ENCODE data around the gene RNF150. TPM values are rescaled to one million over a fixed set of nuclear protein-coding genes. Genes with fewer than 3 reads are reported as not detected.

Gene RNF150
- total and polyA plus RNA-seq, 4 donors = 0.27 to 1.4 (median 0.81) TPM

DNA sequence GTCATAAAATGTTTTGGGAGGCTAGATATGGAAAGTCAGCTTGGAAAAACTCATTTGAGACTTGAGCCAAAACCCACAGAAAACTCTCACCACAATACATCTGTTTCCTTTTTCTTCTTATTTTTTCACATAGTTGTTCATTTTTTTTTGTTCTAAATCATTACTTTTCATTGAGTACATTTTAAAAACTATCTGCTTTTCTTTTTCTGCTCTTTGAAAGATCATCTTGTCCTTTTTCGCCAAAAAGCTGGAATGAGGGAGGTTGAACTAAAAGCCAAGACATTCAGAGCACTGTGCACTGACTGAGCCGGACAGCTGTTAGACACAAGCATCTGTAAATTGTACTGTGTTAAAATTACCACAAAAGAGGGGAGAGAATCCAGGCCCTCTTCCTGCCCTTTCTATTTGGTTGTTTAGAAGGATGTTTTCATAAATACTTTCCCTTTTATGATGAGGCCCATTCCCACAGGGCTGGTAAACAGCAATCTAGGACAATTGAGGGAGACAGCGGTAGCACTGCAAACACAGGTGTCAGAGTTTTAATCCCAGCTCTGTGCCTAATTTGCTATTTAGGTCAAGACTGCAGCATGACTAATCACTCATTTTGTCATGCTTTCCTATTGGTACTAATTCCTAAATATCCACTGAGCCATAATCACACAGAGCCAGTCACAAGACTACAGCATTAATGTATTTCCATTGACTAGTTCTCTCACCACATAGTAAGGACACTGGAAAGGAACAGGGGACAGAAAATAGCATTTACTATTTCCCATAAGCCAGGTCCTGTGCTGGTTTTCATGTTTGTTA, 7.3 kb upstream of the RNF150 start:
- DNase-seq (ENCODE audit: low spot score) = no peak
- WGBS = 83% methylated on average over 3 of the region's 3 CpGs
- no peaks in the 10 kb centered on the region for H3K9me3 ChIP-seq (ENCODE audit: control insufficient read depth in 4 of 4, low read length in 3 of 4)
- no peak for TF ChIP-seq NR2F2 (IDR thresholded peaks at IDR 0.05)
- no peak for TF ChIP-seq TAF1 (conservative IDR thresholded peaks at IDR 0.05)
- no peak for TF ChIP-seq HNF4A (conservative IDR thresholded peaks at IDR 0.05)
- TF ChIP-seq EGR1 (IDR thresholded peaks at IDR 0.05; ENCODE audit: low read depth in 2 of 2) = no peak
- no peak for TF ChIP-seq SP1 (IDR thresholded peaks at IDR 0.05)
- no peak for TF ChIP-seq RAD21 (IDR thresholded peaks at IDR 0.05)
- TF ChIP-seq RXRA (IDR thresholded peaks at IDR 0.05) = no peak
- TF ChIP-seq, protein P1, sequence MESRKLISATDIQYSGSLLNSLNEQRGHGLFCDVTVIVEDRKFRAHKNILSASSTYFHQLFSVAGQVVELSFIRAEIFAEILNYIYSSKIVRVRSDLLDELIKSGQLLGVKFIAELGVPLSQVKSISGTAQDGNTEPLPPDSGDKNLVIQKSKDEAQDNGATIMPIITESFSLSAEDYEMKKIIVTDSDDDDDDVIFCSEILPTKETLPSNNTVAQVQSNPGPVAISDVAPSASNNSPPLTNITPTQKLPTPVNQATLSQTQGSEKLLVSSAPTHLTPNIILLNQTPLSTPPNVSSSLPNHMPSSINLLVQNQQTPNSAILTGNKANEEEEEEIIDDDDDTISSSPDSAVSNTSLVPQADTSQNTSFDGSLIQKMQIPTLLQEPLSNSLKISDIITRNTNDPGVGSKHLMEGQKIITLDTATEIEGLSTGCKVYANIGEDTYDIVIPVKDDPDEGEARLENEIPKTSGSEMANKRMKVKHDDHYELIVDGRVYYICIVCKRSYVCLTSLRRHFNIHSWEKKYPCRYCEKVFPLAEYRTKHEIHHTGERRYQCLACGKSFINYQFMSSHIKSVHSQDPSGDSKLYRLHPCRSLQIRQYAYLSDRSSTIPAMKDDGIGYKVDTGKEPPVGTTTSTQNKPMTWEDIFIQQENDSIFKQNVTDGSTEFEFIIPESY (IDR thresholded peaks at IDR 0.05) = no peak
- TF ChIP-seq, protein P2, sequence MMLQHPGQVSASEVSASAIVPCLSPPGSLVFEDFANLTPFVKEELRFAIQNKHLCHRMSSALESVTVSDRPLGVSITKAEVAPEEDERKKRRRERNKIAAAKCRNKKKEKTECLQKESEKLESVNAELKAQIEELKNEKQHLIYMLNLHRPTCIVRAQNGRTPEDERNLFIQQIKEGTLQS (IDR thresholded peaks at IDR 0.05) = no peak
- TF ChIP-seq JUND (IDR thresholded peaks at IDR 0.05) = no peak
- H3K9ac ChIP-seq (ENCODE audit: low read depth in 1 of 2, low read length in 2 of 2) = no peak overlapping the region
- no peaks in the 10 kb centered on the region for H3K4me1 ChIP-seq (ENCODE audit: control insufficient read depth in 4 of 4, insufficient read depth in 4 of 4, low read length in 3 of 4)
- no peak overlapping the region for H3K4me3 ChIP-seq (ENCODE audit: low read depth in 1 of 3, low read length in 3 of 3)
- H3K27me3 ChIP-seq (ENCODE audit: control insufficient read depth in 4 of 4, insufficient read depth in 4 of 4, low read length in 3 of 4) = peaks cover 0 to 4% (median 0%) of the 10 kb centered on the region in 4 donors
- H3K27ac ChIP-seq (ENCODE audit: low read depth in 1 of 2, low read length in 2 of 2) = no peak overlapping the region
- no peaks in the 10 kb centered on the region for H3K36me3 ChIP-seq (ENCODE audit: control insufficient read depth in 4 of 4, insufficient read depth in 3 of 4, low read depth in 1 of 4, low read length in 3 of 4)

DNA sequence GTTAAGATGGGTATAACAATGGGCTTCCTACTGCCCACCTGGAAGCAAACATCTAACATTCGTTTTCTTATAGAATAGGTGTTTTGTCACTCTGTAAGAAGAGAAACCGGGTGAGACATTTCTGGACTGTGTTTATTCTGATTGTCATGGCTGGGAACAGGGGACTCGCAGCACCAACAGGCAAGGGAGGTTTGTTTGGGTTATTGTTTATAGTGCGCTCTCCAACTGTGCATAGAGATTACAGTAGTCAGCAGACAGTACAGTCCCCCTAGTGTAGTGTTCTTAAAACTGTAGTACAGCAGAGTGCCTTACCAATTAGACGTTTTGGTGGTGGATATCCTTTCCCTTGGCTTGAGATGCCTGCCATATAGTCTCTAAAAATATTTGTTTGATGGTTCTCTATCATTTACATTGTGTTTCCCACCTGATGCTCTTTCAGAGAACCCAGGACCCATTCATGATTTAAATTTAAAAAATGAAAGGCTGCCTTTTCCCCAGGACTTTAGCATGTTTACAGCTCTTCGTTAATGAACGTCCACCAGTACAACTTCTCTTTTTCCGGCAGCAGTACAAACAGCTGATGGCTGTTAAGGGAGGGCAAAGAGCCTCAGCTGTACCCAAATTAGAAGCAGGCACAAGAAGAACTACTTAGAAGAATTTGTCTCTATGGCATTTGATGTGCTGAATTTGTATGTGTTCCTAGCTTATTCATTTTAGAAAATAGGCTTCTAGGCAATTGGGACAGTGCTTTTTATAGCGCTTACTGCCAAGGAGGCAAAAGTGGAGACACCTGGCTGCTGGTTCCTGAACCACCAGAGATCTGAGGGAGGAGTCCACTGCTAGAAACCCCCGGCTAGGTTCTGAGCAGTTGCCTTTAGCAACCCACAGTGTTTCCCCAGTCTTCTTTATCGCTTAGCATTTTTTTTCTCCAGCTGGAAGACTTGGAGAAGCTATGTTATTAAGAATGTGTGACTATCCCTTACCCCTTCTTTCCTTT, 1.0 kb upstream of the RNF150 start:
- no peak for TF ChIP-seq RXRA (IDR thresholded peaks at IDR 0.05)
- Histone ChIP-seq H3K36me3 (ENCODE audit: control insufficient read depth in 4 of 4, insufficient read depth in 3 of 4, low read depth in 1 of 4, low read length in 3 of 4) (no peaks in the 10 kb centered on the region), H3K27ac (ENCODE audit: low read depth in 1 of 2, low read length in 2 of 2) (no peak overlapping the region), H3K4me3 (ENCODE audit: low read depth in 1 of 3, low read length in 3 of 3) (no peak overlapping the region), H3K27me3 (ENCODE audit: control insufficient read depth in 4 of 4, insufficient read depth in 4 of 4, low read length in 3 of 4) (peaks cover 0 to 10% (median 3%) of the 10 kb centered on the region in 4 donors), H3K9ac (ENCODE audit: low read depth in 1 of 2, low read length in 2 of 2) (no peak overlapping the region), H3K9me3 (ENCODE audit: control insufficient read depth in 4 of 4, low read length in 3 of 4) (no peaks in the 10 kb centered on the region), H3K4me1 (ENCODE audit: control insufficient read depth in 4 of 4, insufficient read depth in 4 of 4, low read length in 3 of 4) (peaks cover 3 to 19% (median 13%) of the 10 kb centered on the region in 4 donors)
- DNase-seq (ENCODE audit: low spot score) = no peak
- WGBS = 47% methylated on average over 11 of the region's 11 CpGs

DNA sequence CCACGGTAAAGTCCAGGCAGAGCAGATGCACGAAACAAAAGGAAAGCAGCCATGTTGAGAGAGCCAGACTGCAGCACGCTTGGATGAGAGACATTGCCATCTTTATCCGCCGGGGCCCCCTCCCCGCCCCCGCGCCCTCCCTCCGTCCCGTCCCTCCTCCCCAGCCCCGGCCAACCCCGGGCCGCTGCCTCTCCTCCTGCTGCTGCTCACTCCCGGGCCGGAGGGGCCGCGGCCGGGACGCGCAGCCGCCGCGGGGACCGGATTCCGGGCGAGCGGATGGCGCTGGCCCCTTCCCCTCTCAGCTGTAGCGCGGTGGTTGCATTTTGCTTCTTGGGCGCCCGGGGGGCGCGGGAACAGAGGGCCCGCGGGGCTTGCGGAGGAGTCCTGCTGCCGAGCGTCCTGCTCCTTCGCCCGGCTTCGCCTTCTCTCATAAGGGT, 542 bp downstream of the RNF150 start:
- WGBS = 2% methylated on average over 42 of the region's 42 CpGs
- H3K27me3 ChIP-seq (ENCODE audit: control insufficient read depth in 4 of 4, insufficient read depth in 4 of 4, low read length in 3 of 4) = peaks cover 0 to 10% (median 3%) of the 10 kb centered on the region in 4 donors
- TF ChIP-seq NR2F2 (IDR thresholded peaks at IDR 0.05) (no peak), GABPA (IDR thresholded peaks at IDR 0.05 in 1 of 2, conservative IDR thresholded peaks at IDR 0.05 in 1 of 2) (no peak), RAD21 (IDR thresholded peaks at IDR 0.05) (no peak), JUND (IDR thresholded peaks at IDR 0.05) (no peak), RXRA (IDR thresholded peaks at IDR 0.05) (no peak), HNF4A (conservative IDR thresholded peaks at IDR 0.05) (no peak), SP1 (IDR thresholded peaks at IDR 0.05) (no peak)
- TF ChIP-seq, protein P3, sequence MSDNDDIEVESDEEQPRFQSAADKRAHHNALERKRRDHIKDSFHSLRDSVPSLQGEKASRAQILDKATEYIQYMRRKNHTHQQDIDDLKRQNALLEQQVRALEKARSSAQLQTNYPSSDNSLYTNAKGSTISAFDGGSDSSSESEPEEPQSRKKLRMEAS (IDR thresholded peaks at IDR 0.05) = no peak
- TF ChIP-seq, protein P1 (IDR thresholded peaks at IDR 0.05) = no peak
- DNase-seq (ENCODE audit: low spot score) = peak; percentile 34
- H3K4me1 ChIP-seq (ENCODE audit: control insufficient read depth in 4 of 4, insufficient read depth in 4 of 4, low read length in 3 of 4) = peaks cover 3 to 19% (median 13%) of the 10 kb centered on the region in 4 donors
- peak overlapping the region; percentile 53 to 74 (median 56) for H3K4me3 ChIP-seq (ENCODE audit: low read depth in 1 of 3, low read length in 3 of 3)
- no peaks in the 10 kb centered on the region for H3K9me3 ChIP-seq (ENCODE audit: control insufficient read depth in 4 of 4, low read length in 3 of 4)
- no peaks in the 10 kb centered on the region for H3K36me3 ChIP-seq (ENCODE audit: control insufficient read depth in 4 of 4, insufficient read depth in 3 of 4, low read depth in 1 of 4, low read length in 3 of 4)
- no peak overlapping the region for H3K9ac ChIP-seq (ENCODE audit: low read depth in 1 of 2, low read length in 2 of 2)
- H3K27ac ChIP-seq (ENCODE audit: low read depth in 1 of 2, low read length in 2 of 2) = peak overlapping the region; percentile 23 to 64
